Stimulated activated naive CD8-positive, alpha-beta T cell treated with anti-CD3 and anti-CD28 coated beads, Interleukin-15, amount 100 ng/mL, for 72 hours (primary cell): Measurements from ENCODE around the gene USH1C.

Source experiments
- ATAC-seq: fragments of 150-1000 bp; cut with Tn5 transposase; 2 replicates; pipeline ENCODE4 v1.10.0; 2021; ENCODE audit warnings: mild to moderate bottlenecking, moderate library complexity
- DNase-seq, 2 donors: peaks; one replicate each; pipeline ENCODE4 v3.0.0; 2021 to 2022
- H3K27ac Mint-ChIP-seq, 2 donors: one replicate each; pipeline ENCODE4 v1.8.0; 2022; ENCODE audit warnings: mild to moderate bottlenecking in 2 of 2, mixed read lengths in 2 of 2, moderate library complexity in 2 of 2
- H3K27me3 Mint-ChIP-seq: one replicate; pipeline ENCODE4 v1.8.0; 2022; ENCODE audit warnings: mixed read lengths
- H3K4me1 Mint-ChIP-seq: one replicate; pipeline ENCODE4 v1.8.0; 2022; ENCODE audit warnings: mild to moderate bottlenecking, mixed read lengths
- H3K4me3 Mint-ChIP-seq, 2 donors: one replicate each; pipeline ENCODE4 v1.8.0; 2022; ENCODE audit warnings: mild to moderate bottlenecking in 2 of 2, mixed read lengths in 2 of 2, moderate library complexity in 1 of 2
- H3K9me3 Mint-ChIP-seq, 2 donors: one replicate each; pipeline ENCODE4 v1.8.0; 2022; ENCODE audit warnings: mixed read lengths in 2 of 2

The USH1C gene

DNA sequence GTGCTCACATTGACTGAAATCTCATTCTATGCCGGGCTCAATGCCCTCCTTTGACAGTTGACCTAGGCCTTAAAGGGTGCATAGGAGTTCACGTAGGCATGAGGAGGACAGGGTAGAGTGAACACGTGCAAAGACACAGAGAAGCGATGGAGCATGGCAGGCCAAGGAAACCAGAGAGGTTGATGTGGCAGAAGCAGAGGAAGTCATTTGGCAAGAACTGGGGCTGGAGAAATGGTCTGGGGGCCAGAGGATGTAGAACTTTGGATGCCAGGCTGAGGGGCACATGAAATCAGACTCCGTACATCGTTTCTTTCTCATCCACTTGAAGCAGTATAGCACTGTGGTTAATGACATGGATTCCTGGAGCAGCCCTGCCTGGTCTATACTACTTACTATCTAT is 54.0 kb downstream of the USH1C start:
- no peak for DNase-seq
- H3K4me1 Mint-ChIP-seq, result no peaks in the 10 kb centered on the region
- no peak overlapping the region for H3K4me3 Mint-ChIP-seq
- H3K9me3 Mint-ChIP-seq, result no peaks in the 10 kb centered on the region
- no peak for ATAC-seq
- no peak overlapping the region for H3K27ac Mint-ChIP-seq
- peaks cover 7% of the 10 kb centered on the region for H3K27me3 Mint-ChIP-seq

DNA sequence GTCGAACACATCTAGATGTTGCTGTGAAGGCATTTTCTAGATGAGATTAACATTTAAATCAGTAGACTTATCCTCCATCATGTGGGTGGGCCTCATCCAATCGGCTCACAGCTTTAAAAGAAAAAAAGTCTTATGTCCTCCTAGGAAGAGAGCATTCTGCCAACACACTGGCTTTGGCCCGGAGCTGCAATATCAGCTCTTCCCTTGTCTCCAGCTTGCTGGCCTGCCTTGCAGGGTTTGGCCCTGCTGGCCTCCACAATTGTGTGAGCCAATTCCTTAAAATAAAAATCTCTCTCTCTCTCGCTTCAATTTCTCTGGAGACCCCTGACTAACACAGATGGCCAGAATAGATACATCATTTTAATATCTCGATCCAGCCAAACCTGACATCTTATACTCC is 54.5 kb downstream of the USH1C start:
- H3K9me3 Mint-ChIP-seq, result no peaks in the 10 kb centered on the region
- no peak for ATAC-seq
- DNase-seq, result no peak
- no peak overlapping the region for H3K4me3 Mint-ChIP-seq
- no peak overlapping the region for H3K27ac Mint-ChIP-seq
- no peaks in the 10 kb centered on the region for H3K4me1 Mint-ChIP-seq
- peaks cover 7% of the 10 kb centered on the region for H3K27me3 Mint-ChIP-seq

DNA sequence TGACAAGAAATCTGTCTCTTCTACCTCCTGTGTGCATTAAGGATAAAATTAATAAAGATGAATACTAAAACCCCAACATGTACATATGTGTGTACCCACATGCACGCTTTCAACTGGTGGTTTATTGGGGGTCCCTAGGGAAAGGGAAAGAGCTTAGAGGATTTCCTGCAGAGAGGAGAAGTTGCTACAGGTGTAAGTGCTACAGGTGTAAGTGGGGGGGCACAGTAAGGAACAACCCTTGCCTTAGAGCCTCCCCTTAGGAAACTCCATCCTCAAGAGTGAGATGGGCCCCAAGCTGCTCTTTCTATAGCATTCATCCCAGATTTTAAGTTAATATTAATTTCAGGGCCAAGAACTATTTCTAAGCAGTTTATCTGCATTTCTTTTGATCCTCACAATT is 55.7 kb downstream of the USH1C start:
- Mint-ChIP-seq H3K9me3 (peaks cover under 1 to 4% of the 10 kb centered on the region in 2 donors), H3K27ac (no peak overlapping the region), H3K4me3 (no peak overlapping the region), H3K4me1 (no peaks in the 10 kb centered on the region), H3K27me3 (peaks cover 7% of the 10 kb centered on the region)
- ATAC-seq (no peak), DNase-seq (no peak)

DNA sequence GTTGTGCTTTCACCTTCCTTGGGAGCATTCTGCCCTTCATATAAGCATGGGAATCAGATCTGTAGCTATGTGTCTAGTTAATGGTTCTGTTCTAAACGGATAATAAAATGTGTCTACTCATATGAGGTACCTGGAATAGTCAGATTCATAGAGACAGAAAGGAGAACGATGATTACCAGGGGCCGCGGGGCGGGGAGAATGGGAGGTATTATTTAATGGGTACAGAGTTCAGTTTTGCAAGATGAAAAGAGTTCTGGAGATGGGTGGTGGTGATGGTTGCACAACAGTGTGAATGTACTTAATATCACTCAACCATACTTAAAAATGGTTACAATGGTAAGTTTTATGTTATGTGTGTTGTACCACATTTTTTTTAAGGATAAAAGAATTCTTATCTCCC is 57.6 kb downstream of the USH1C start:
- Mint-ChIP-seq H3K4me3 (no peak overlapping the region), H3K27me3 (peaks cover 8% of the 10 kb centered on the region), H3K27ac (no peak overlapping the region), H3K4me1 (no peaks in the 10 kb centered on the region), H3K9me3 (peaks cover 4 to 7% of the 10 kb centered on the region in 2 donors)
- DNase-seq, result no peak
- ATAC-seq, result no peak

DNA sequence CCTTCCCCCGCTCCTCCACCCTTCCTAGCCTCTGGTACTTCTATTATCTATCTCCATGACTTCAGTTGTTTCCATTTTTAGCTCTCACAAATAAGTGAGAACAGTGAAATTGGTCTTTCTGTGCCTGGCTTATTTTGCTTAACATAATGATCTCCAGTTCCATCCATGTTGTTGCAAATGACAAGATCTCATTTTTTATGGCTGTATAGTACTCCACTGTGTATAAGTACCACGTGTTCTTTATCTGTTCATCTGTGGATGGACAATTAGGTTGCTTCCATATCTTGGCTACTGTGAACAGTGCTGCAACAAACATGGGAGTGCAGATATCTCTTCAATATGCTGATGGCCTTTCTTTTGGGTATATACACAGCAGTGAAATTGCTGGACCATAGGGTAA is 60.7 kb downstream of the USH1C start:
- Mint-ChIP-seq H3K4me3 (no peak overlapping the region), H3K27ac (no peak overlapping the region), H3K9me3 (peaks cover 4 to 7% of the 10 kb centered on the region in 2 donors), H3K27me3 (peaks cover 35% of the 10 kb centered on the region), H3K4me1 (no peaks in the 10 kb centered on the region)
- no peak for ATAC-seq
- no peak for DNase-seq

DNA sequence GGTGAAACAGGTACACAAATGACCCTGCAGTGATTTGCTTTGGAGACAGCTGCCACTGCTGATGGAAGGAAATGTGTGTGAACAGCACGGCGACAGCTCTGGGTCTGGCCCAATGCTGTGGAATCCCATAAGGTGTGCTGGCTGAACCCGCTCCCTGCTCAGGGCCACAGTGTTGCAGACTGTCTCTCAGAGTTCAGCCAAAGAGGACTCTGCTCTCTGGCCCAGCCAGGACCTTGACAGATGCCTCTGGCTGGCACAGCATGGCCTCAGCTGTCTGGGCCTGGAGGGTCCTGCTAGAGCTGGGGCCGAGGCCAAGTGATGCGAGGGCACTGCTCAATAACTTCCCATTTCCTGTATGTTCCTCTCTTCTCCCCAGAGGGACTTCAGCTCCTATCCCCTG is 62.3 kb downstream of the USH1C start:
- ATAC-seq, result no peak
- DNase-seq, result no peak
- H3K27ac Mint-ChIP-seq, result no peak overlapping the region
- H3K9me3 Mint-ChIP-seq, result peaks cover 4 to 7% of the 10 kb centered on the region in 2 donors
- H3K4me3 Mint-ChIP-seq, result no peak overlapping the region
- H3K27me3 Mint-ChIP-seq, result peaks cover 44% of the 10 kb centered on the region
- no peaks in the 10 kb centered on the region for H3K4me1 Mint-ChIP-seq

DNA sequence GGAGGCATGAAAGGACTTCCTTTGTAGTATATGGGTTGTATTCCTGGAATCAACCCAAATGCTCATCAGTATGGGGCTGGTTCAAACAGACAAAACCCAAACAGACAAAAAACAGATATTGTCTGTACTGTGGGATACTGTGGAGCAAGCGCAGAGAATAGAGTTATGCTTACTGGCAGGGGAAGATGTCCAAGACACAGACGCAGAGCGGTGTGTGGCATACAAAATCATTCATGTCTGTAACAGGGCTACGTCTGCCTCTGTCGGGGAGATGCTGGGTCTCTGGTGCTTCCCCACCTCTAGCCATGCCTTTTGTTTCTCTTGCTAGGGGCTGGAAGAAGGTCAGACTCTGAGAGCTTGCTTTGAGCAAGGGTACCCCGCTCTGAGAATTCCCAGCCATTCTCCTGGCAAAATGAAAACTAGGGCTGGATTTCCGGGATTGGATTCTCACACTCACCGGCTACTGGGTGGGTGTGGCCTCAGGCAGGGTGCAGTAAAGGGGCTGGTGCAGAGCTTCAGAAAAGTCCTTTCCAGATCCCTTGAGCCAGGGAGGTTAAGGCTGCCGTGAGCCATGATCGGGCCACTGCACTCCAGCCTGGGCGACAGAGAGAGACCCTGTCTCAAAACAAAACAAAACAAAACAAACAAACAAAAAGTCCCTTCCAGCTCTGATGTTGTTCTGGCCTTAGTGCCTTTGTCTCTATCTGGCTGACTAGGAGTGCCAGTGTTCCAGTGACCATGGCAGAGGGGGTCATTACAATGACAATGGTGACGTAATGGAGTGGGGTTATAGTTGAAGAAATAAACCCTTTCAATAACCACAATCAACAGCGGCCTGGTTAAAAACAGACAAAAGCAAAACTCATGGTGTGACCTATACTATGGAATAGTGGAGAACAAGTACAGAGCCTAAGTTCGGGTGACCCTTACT is 64.7 kb downstream of the USH1C start:
- DNase-seq (no peak), ATAC-seq (no peak)
- Mint-ChIP-seq H3K4me1 (peaks cover 10% of the 10 kb centered on the region), H3K27me3 (peaks cover 67% of the 10 kb centered on the region), H3K27ac (no peak overlapping the region), H3K4me3 (no peak overlapping the region), H3K9me3 (peaks cover 4 to 7% of the 10 kb centered on the region in 2 donors)

DNA sequence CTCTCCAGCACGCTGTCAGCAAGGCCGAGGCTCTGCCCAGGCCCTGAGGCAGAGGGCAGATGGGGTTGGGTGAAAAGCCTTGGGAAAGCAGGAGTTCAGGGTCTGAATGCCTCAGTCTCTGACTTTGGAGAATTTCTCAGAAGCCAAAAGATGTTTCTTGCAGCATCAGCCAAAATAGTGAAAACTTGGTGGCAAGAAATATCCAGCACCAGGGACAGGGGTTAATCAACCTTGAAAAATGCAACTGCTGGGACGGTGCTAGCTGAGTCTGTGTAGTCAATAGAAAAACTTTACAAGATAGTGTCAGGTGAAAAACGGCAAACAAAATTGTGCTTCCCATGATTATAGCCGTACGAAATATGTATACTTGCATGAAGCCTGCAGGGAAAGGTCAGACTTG is 66.1 kb downstream of the USH1C start:
- ATAC-seq (no peak), DNase-seq (no peak)
- Mint-ChIP-seq H3K27me3 (peaks cover 82% of the 10 kb centered on the region), H3K4me1 (peaks cover 10% of the 10 kb centered on the region), H3K4me3 (no peak overlapping the region), H3K27ac (no peak overlapping the region), H3K9me3 (no peaks in the 10 kb centered on the region)

DNA sequence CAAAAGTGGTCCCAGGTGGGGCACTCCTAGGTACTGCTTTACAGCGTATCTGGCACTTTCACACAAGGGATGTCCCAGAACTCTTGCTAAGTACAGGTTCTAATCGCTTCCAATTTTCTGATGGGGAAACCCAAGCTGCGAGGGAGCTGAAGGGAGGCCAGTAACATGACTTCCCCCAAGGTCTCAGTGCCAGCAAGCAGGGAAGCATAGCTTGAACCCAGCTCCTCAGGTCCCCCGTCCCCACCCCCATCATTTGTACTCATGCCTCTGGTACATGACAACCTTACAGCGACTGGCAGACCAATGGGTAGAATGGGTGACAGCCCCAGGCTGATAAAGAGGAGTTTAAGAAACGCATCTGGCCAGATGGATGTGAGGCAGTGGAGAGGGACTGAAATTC is 66.9 kb downstream of the USH1C start:
- DNase-seq (no peak), ATAC-seq (no peak)
- Mint-ChIP-seq H3K9me3 (no peaks in the 10 kb centered on the region), H3K4me1 (peaks cover 10% of the 10 kb centered on the region), H3K27ac (no peak overlapping the region), H3K4me3 (no peak overlapping the region), H3K27me3 (peaks cover 89% of the 10 kb centered on the region)

DNA sequence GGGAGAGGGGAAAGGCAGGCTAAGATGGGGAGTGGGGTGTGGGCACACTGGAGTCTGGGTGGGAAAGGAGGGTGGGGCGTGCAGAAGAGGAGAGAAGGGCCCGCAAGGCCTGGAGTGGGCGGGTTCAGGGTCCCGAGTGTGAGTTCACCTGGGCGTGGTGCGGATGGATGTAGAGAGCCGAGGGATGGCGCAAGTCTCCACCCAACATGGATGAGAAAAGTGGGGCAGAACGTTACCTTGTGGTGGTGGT is 67.2 kb downstream of the USH1C start:
- no peak overlapping the region for H3K27ac Mint-ChIP-seq
- H3K4me1 Mint-ChIP-seq, result peaks cover 10% of the 10 kb centered on the region
- peaks cover 90% of the 10 kb centered on the region for H3K27me3 Mint-ChIP-seq
- no peak overlapping the region for H3K4me3 Mint-ChIP-seq
- no peak for DNase-seq
- no peaks in the 10 kb centered on the region for H3K9me3 Mint-ChIP-seq
- no peak for ATAC-seq

DNA sequence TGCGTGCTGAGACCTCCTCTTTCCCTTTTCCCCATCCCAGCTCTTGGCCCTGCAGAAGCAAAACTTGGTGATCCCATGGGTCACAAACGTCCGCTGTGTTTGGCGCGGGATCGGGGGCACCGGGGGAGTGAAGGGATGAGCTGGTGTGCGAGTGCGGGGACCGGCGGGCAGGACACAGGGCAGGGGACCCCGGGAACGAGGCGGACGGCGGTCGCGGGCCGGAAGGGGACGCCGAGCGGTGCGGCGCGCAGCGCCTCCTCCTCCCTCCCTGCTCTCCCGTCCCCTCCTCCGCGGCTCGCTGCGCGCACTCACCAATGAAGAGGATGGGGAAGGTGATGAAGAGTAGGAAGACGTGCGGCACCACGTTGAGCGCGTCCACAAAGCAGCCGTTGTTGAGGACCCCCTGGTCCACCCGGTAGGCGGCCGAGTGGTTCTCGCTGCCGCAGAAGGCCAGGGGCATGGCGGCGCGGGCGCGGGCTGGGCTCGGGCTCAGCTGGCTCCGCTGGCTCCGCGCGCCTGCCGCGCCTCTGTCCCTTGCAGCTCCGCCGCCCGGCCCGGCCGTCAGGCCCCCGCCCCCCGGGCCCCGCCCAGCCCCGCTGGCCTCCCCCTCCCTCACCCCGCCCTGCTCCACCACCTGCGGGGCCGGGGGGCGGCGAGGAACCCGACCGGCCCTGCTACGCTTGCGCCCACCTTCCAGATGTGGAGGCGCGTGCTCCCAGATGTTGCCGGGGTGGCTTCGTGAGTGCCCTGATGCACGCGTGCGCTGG is 67.7 kb downstream of the USH1C start, which contains the start of gene ABCC8:
Gene ABCC8 (minus strand): TSS at position 529 of the 767 bp plus-strand sequence. CDS start 69 bp downstream, at position 460.
- no peak within 1 kb of the TSS for H3K27ac Mint-ChIP-seq
- ATAC-seq (peak; percentile 19), DNase-seq (no peak)
- peak within 1 kb of the TSS; percentile 17 to 60 for H3K4me3 Mint-ChIP-seq
- H3K27me3 Mint-ChIP-seq, result peaks cover 88% of the 10 kb centered on the region
- peaks cover 10% of the 10 kb centered on the region for H3K4me1 Mint-ChIP-seq
- H3K9me3 Mint-ChIP-seq, result no peaks in the 10 kb centered on the region

DNA sequence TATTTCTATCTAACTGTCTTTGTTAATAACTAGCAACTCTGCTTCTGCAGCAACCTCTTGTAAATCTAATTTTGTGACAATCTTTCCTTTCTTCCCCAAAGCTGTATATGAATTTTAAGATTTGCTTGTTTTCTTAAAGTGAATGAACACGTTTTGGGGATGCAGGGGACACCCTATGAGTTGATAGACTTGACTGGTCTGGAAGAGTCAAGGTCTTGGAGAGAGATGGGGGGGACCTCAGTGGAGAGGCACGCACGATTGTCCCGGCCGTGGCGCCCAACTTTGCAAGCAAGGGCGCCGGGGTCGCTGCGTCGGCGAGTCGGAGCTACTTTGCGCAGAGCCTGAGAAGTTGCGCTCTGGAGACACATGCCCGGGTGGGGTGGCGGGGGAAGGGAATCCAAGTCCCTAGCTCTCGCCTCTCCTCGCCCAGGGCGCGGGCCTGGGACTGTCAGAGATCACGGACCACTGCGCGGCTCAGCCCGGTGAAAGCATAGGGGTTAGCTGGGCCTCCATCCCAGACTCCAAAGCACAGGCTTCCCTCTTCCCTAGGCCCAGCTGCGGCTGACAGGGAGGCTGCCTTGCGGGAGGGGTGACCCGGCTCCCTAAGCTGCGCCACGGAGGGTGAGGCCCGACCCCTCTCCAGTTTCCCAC is 68.4 kb downstream of the USH1C start:
- ATAC-seq (no peak), DNase-seq (no peak)
- Mint-ChIP-seq H3K9me3 (no peaks in the 10 kb centered on the region), H3K27me3 (peaks cover 84% of the 10 kb centered on the region), H3K4me3 (peak overlapping the region; percentile 17 to 60), H3K4me1 (peaks cover 10% of the 10 kb centered on the region), H3K27ac (no peak overlapping the region)

DNA sequence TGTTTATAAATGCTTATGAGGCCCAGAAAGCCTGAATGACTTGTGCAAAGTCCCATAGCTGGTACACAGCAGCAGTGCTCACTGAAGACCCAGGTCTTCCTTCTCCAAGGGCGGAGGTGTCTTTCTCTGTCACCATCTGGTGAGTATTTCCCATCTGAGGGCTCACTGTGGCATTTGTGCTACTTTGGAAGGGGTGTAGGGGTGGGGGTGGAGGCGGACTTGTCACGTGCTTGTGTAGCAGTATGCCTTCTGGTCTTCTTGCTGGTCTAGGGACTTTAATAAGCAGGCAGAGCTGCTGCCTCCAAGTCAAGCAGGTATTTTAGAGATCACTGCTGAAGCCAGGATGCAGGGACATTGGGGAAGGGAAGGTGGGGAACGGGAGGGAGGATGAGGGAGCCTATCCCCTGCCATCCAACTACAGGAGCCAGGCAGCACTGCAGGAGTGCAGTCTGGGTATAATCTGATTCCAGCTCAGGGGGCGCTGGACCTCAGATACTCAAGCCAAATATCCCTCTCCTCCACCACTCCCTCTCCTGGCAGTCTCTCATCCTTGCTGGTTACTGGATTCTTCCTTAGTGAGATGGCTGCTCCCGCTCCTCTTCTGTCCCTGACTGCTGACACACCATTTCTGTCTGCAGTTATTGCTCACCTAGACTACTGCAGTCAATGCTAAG is 71.0 kb downstream of the USH1C start:
- Mint-ChIP-seq H3K4me1 (peaks cover 10% of the 10 kb centered on the region), H3K4me3 (no peak overlapping the region), H3K27me3 (peaks cover 60% of the 10 kb centered on the region), H3K9me3 (no peaks in the 10 kb centered on the region), H3K27ac (no peak overlapping the region)
- no peak for ATAC-seq
- DNase-seq, result no peak

DNA sequence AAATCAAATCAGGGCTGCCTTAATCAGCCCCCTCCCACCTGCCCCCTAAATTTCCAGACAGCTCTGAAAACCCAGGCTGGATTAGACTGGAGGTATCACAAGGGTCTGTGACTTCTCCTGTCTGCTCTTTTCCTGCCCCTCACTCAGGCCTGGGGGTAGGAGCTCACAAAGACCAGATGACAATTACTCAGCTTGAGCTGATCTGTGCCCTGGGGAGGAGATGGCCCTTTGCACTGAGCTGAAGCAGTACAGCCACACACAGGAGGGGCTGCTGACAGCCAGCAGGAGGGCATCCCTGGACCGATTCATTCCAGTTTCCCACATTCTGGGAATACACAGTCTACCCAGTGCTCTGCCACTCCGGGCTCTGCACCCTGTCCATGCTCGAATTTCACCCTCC is 71.7 kb downstream of the USH1C start:
- Mint-ChIP-seq H3K4me3 (no peak overlapping the region), H3K27me3 (peaks cover 55% of the 10 kb centered on the region), H3K4me1 (peaks cover 10% of the 10 kb centered on the region), H3K9me3 (no peaks in the 10 kb centered on the region), H3K27ac (no peak overlapping the region)
- no peak for ATAC-seq
- DNase-seq, result no peak

DNA sequence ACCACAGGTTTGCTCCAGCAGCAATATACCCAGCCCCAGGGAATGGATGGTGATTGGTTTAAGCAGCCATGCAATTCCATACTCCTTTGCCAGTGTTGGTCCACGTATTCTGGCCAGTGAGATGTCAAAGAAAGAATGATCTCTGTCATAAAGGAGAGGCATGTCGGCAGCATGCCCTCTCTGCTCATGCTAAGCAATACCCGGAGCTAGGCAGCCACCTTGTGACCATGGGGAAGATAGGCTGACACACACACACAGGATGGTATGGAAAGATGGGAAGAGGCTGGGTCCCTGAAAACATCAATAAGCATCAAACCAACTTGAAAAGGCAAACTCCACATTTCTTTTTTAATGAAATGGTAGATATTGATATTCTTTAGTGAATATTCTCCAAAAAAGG is 72.7 kb downstream of the USH1C start:
- Mint-ChIP-seq H3K27me3 (peaks cover 50% of the 10 kb centered on the region), H3K4me1 (peaks cover 9% of the 10 kb centered on the region), H3K9me3 (no peaks in the 10 kb centered on the region), H3K4me3 (no peak overlapping the region), H3K27ac (no peak overlapping the region)
- no peak for DNase-seq
- ATAC-seq, result no peak
